ENCODE data around the gene FLYWCH2.

FLYWCH2 gene

DNA sequence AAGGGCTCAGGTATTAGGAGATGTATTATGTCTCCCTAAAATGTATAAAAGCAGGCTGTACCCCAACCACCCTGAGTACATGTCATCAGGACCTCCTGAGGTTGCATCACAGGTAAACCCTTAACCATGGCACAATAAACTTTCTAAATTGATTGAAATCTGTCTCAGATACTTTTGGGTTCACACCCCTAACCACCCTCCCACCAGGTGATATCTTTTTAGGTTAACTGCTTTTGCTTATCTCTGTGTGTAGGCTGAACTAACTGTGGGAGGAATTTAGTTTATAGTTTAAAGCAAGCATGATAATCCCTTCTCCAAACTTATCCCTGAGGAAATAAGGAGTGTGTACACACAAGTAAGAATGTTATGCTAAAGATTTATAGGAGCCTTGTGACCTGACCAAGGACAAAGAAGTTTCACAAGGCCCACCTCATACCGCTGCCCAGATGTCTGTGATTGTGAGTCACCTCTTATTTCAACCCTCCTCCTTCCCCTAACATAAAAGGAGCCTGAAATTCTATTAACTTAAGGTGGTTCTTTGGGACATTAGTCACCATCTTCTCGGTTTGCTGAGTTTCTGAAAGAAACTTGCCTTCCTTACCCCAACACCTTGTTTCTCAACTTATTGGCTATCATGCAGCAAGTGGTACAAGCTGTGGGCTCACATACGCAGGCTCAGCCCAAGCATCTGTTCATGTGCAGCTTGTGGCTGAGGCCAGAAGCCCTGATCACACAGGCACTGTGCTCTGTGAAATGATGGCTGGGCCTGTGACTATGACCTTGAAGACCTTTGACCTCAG lies 36.3 kb upstream of the FLYWCH2 start:
- H3F3A ChIP-seq (ENCODE audit: insufficient read depth, low read length): no peaks in the 10 kb centered on the region
- H4K20me1 ChIP-seq (ENCODE audit: insufficient read depth, low read length): no peaks in the 10 kb centered on the region
- H3K4me1 ChIP-seq (ENCODE audit: insufficient read depth, low read length, severe bottlenecking): peaks cover 7% of the 10 kb centered on the region
- H3K4me2 ChIP-seq (ENCODE audit: low read length): no peak overlapping the region
- H3K27ac ChIP-seq (ENCODE audit: low read depth, low read length, poor library complexity, severe bottlenecking): no peak overlapping the region
- H3K4me3 ChIP-seq (ENCODE audit: low read depth, low read length, poor library complexity, severe bottlenecking): no peak overlapping the region
- no peaks in the 10 kb centered on the region for H3K9me3 ChIP-seq (ENCODE audit: low read length)
- H2AFZ ChIP-seq (ENCODE audit: low read length): no peak overlapping the region
- no peaks in the 10 kb centered on the region for H3K27me3 ChIP-seq (ENCODE audit: insufficient read depth, low read length)
- H3K79me2 ChIP-seq (ENCODE audit: insufficient read depth, low read length): no peaks in the 10 kb centered on the region
- H3K36me3 ChIP-seq (ENCODE audit: insufficient read depth, low read length): no peaks in the 10 kb centered on the region
- H3K9me2 ChIP-seq (ENCODE audit: low read depth, low read length): no peaks in the 10 kb centered on the region
- TF ChIP-seq CTCF (IDR thresholded peaks at IDR 0.05; ENCODE audit: low read length) (no peak), EZH2 (IDR thresholded peaks at IDR 0.05; ENCODE audit: borderline replicate concordance, low read length) (no peak)
- no peak overlapping the region for H3K9ac ChIP-seq (ENCODE audit: low read length)

- peaks cover 7% of the 10 kb centered on the region for H3K4me1 ChIP-seq (ENCODE audit: insufficient read depth, low read length, severe bottlenecking)
- no peak overlapping the region for H2AFZ ChIP-seq (ENCODE audit: low read length)
- no peaks in the 10 kb centered on the region for H3K9me3 ChIP-seq (ENCODE audit: low read length)
- no peaks in the 10 kb centered on the region for H3K9me2 ChIP-seq (ENCODE audit: low read depth, low read length)
- H3K27me3 ChIP-seq (ENCODE audit: insufficient read depth, low read length): no peaks in the 10 kb centered on the region
- H3K36me3 ChIP-seq (ENCODE audit: insufficient read depth, low read length): no peaks in the 10 kb centered on the region
- no peak overlapping the region for H3K9ac ChIP-seq (ENCODE audit: low read length)
- H3K4me3 ChIP-seq (ENCODE audit: low read depth, low read length, poor library complexity, severe bottlenecking): no peak overlapping the region
- H4K20me1 ChIP-seq (ENCODE audit: insufficient read depth, low read length): no peaks in the 10 kb centered on the region
- H3K4me2 ChIP-seq (ENCODE audit: low read length): no peak overlapping the region
- H3K79me2 ChIP-seq (ENCODE audit: insufficient read depth, low read length): no peaks in the 10 kb centered on the region
- no peak overlapping the region for H3K27ac ChIP-seq (ENCODE audit: low read depth, low read length, poor library complexity, severe bottlenecking)
- H3F3A ChIP-seq (ENCODE audit: insufficient read depth, low read length): no peaks in the 10 kb centered on the region
- TF ChIP-seq CTCF (IDR thresholded peaks at IDR 0.05; ENCODE audit: low read length): no peak
- no peak for TF ChIP-seq EZH2 (IDR thresholded peaks at IDR 0.05; ENCODE audit: borderline replicate concordance, low read length)
These were observed 33.9 kb upstream of the FLYWCH2 start for GRCh38 chr16:2848933-2849725.

DNA sequence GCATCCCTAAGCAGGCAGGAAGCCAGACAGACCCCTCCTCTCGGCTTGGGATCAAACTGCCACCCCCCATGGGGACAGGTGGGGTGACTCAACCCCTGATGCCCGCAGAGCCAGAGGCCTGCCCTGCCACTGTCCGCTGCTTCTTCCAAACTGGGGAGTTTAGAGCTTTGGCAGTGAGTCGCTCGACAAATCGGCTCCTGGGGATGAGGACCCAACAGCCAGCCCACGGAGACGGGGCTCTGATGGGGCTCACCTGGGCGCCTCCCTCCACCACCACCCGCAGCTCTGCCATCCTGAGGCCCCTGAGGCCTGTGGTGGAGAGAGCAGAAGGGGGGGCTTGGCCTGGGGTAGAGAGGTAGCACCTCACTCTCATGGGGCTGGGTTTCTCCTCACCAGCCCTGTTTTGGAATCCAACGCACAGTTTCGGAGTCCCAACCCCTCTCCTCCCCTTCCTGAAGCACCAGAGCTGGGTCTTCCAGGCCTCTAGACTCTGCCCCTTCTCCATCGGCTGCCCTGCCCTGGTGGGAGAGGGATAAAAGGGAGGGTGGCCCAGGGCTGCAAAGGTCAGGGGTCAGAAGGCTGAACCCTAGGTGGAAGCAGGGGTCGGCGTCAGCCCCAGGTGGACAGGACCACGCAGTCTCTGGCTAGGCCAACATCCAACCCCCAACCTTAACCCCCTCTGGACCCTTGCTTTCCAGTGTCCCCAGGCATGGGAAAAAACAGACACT lies 30.8 kb upstream of the FLYWCH2 start:
- Histone ChIP-seq H3K4me1 (ENCODE audit: insufficient read depth, low read length, severe bottlenecking) (no peaks in the 10 kb centered on the region), H3K36me3 (ENCODE audit: insufficient read depth, low read length) (no peaks in the 10 kb centered on the region), H3K79me2 (ENCODE audit: insufficient read depth, low read length) (no peaks in the 10 kb centered on the region), H3K9ac (ENCODE audit: low read length) (no peak overlapping the region), H4K20me1 (ENCODE audit: insufficient read depth, low read length) (no peaks in the 10 kb centered on the region), H2AFZ (ENCODE audit: low read length) (no peak overlapping the region), H3K9me2 (ENCODE audit: low read depth, low read length) (no peaks in the 10 kb centered on the region), H3K4me2 (ENCODE audit: low read length) (no peak overlapping the region), H3K27ac (ENCODE audit: low read depth, low read length, poor library complexity, severe bottlenecking) (no peak overlapping the region), H3K9me3 (ENCODE audit: low read length) (no peaks in the 10 kb centered on the region), H3K27me3 (ENCODE audit: insufficient read depth, low read length) (no peaks in the 10 kb centered on the region), H3F3A (ENCODE audit: insufficient read depth, low read length) (no peaks in the 10 kb centered on the region), H3K4me3 (ENCODE audit: low read depth, low read length, poor library complexity, severe bottlenecking) (no peak overlapping the region)
- no peak for TF ChIP-seq CTCF (IDR thresholded peaks at IDR 0.05; ENCODE audit: low read length)
- TF ChIP-seq EZH2 (IDR thresholded peaks at IDR 0.05; ENCODE audit: borderline replicate concordance, low read length): no peak

Measured in OCI-LY1 (cell line).